ENCODE measurements around the gene VAV2.

The VAV2 gene

DNA sequence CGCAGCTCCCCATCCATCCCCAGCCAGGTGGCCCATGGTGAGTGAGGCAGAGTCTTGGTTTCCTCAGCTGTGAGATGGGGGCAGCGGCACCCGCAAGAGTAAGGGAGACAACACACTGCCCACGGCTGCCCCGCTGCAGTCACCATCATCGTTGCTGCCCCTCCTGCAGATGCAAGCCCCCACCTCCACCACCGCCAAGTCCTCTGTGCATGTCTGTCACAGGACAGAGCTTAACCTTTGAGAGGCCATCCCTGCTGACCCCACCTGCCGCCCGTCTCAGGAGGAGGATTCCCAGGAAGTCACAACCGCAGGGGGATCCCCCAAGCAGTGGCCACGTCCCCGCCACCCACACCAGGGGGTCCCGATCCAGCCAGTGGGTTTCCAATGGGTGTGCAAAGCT lies 113.7 kb downstream of the VAV2 start:
- TF ChIP-seq, protein P1, sequence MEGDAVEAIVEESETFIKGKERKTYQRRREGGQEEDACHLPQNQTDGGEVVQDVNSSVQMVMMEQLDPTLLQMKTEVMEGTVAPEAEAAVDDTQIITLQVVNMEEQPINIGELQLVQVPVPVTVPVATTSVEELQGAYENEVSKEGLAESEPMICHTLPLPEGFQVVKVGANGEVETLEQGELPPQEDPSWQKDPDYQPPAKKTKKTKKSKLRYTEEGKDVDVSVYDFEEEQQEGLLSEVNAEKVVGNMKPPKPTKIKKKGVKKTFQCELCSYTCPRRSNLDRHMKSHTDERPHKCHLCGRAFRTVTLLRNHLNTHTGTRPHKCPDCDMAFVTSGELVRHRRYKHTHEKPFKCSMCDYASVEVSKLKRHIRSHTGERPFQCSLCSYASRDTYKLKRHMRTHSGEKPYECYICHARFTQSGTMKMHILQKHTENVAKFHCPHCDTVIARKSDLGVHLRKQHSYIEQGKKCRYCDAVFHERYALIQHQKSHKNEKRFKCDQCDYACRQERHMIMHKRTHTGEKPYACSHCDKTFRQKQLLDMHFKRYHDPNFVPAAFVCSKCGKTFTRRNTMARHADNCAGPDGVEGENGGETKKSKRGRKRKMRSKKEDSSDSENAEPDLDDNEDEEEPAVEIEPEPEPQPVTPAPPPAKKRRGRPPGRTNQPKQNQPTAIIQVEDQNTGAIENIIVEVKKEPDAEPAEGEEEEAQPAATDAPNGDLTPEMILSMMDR (IDR thresholded peaks at IDR 0.05; ENCODE audit: low read depth, low read length): no peak
- H3K4me3 ChIP-seq (ENCODE audit: low read depth, low read length): no peak overlapping the region

DNA sequence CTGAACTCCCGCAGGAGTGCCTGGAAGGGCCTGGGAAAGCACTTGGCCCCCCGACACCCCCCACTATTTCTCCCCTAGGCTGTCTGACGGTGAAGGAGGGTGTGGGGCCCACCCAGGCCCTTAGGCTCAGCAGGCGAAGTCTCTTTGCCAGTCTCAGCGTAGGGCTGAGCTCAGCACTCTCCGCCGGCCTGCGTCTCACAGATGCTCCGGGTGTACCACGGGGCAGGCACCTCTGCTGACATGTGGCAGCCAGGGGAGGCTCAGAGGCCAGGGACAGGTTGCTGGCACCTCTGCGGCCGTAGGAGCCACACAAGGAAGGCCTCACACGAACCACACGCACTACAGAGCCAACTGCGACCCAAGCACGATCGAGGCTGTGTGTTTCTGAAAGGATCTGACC lies 114.2 kb downstream of the VAV2 start:
- TF ChIP-seq, protein P1 (IDR thresholded peaks at IDR 0.05; ENCODE audit: low read depth, low read length): no peak

DNA sequence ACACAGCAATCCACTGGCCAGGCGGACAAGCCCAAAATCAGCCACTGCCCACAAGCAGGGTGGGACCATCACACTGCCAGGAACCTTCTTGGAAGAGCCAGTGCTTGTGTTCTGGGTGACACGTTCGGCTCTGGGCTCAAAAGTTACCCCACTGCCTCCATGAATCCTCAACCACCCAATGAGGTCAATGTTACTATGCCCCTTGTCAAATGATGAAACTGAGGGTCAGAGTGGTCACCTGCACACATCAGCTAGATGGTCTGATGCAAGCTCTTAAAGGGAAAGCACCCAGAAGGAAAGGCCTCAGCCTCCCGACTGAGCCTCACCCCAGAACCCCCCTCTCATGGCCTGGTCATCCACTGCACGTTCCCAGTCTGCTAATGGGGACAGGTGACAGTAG lies 114.8 kb downstream of the VAV2 start:
- TF ChIP-seq, protein P1 (IDR thresholded peaks at IDR 0.05; ENCODE audit: low read depth, low read length): no peak
- H3K4me3 ChIP-seq (ENCODE audit: low read depth, low read length): no peak overlapping the region

More for the DNA sequence above, 114.2 kb downstream of the VAV2 start:
- no peak overlapping the region for H3K4me3 ChIP-seq (ENCODE audit: low read depth, low read length)

DNA sequence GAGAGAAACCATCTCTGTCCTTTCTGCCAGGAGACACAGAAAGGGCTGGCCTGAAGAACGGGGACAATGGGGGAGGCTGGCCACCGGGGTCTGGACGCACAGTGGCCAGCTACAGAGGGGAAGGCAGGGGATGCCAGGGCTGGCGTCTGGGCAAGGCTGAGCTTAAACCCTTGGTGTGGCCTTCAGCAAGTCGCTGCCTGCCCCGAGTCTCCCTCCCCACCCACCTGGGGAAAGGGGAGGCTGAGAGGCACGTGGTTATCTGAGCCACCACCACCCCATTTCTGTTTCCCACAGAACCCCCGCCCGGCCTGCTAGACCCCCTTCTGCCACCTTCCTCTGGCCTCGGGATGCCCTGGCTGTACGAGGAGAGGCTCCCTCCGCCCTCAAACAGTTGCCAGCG lies 115.3 kb downstream of the VAV2 start:
- no peak overlapping the region for H3K4me3 ChIP-seq (ENCODE audit: low read depth, low read length)
- TF ChIP-seq, protein P1 (IDR thresholded peaks at IDR 0.05; ENCODE audit: low read depth, low read length): no peak

DNA sequence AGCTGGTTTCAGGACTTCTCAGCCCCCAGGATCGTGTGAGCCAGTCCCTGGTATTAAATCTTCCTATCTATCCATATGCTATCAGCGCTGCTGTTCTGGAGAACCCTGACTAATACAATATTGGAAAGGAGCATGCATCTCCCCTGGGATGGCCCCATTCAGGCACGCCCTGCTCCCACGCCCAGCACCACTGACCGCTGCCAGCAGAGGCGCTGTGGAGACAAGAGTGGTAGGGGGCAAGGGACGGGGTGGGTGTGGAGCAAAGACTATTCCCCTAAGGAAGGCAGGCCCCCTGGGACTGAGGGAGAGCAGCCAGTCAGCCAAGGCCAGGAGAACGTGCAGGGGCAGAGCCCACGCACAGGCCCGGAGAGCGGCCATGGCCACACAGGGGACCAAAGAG lies 116.0 kb downstream of the VAV2 start:
- TF ChIP-seq, protein P1 (IDR thresholded peaks at IDR 0.05; ENCODE audit: low read depth, low read length): peak; percentile 30
- H3K4me3 ChIP-seq (ENCODE audit: low read depth, low read length): no peak overlapping the region

DNA sequence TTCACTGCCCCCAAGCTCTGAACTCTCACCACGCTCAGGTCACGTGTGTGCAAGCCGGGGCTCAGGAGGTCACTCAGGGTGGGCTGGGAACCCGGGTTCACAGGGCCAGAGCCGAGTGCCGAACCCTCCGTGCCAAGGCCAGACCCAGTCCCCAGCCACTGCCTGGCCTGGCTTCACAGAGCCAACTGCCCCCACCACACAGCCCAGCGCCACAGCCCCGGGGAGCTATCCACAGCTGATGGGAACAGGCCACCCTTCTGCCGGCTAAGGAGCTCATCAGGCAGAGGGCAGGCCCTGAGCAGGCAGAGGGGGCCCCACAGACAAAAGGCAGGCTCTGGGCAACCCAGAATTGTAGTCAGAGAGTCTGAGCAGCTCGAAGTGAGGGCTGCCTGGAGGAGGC lies 117.0 kb downstream of the VAV2 start:
- no peak overlapping the region for H3K4me3 ChIP-seq (ENCODE audit: low read depth, low read length)
- TF ChIP-seq, protein P1 (IDR thresholded peaks at IDR 0.05; ENCODE audit: low read depth, low read length): no peak

DNA sequence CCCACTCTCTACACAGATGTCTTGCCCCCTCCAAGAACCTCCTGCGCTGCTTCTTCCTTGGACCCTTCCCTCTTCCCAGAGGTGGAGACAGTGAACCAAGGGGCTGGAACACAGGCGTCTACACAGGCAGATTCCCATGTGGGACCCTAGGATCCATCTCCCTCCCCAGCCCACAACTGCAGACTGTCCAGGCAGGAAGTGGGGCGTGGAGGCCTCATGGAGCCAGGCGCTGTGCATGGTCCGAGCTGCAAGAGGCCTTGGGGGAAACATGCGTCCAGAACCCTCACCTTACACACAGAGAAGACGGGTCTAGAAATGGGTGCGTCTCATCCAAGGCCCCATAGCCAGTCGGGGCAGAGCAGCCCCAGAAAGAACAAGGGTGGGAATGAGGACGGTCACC lies 117.5 kb downstream of the VAV2 start:
- no peak overlapping the region for H3K4me3 ChIP-seq (ENCODE audit: low read depth, low read length)
- TF ChIP-seq, protein P1 (IDR thresholded peaks at IDR 0.05; ENCODE audit: low read depth, low read length): no peak
